Calu3 (cell line): ENCODE measurements around the gene CACNA1I. TPM values are rescaled to one million over a fixed set of nuclear protein-coding genes. Genes with fewer than 3 reads are reported as not detected.
"Not testable (repeated sequence)": the region's sequence is repeated elsewhere in the genome, so short reads cannot be mapped to it uniquely, and the experiment has no call there.

Experiments
- BruUV-seq: library from RNA; stranded (reverse); fragments of 400-500 nt; replicated peaks from 2 replicates; lab custom pipeline; 2021; lab: Mats Ljungman, UMichigan
- CTCF ChIA-PET: fragments of 300-600 bp; sonication (Branson Sonifier 250); formaldehyde crosslinking; loops from one replicate; lab custom pipeline; 2022; ENCODE audit warnings: antibody characterized with exemption; lab: Charles Lee
- DNase-seq: peaks from one replicate; pipeline ENCODE4 v3.0.0; 2022
- H3K27ac Mint-ChIP-seq: one replicate; pipeline ENCODE4 v1.8.0; 2022; ENCODE audit warnings: mixed read lengths; ENCODE audit not compliant: unreplicated experiment
- H3K27me3 Mint-ChIP-seq: one replicate; pipeline ENCODE4 v1.8.0; 2022; ENCODE audit warnings: mixed read lengths; ENCODE audit not compliant: unreplicated experiment
- H3K36me3 Mint-ChIP-seq: one replicate; pipeline ENCODE4 v1.8.0; 2022; ENCODE audit warnings: mild to moderate bottlenecking, moderate library complexity, mixed read lengths; ENCODE audit not compliant: insufficient read depth, unreplicated experiment
- H3K4me1 Mint-ChIP-seq: one replicate; pipeline ENCODE4 v1.8.0; 2022; ENCODE audit warnings: mild to moderate bottlenecking, low read depth, mixed read lengths; ENCODE audit not compliant: unreplicated experiment
- H3K4me3 Mint-ChIP-seq: one replicate; pipeline ENCODE4 v1.8.0; 2022; ENCODE audit warnings: mild to moderate bottlenecking, low read depth, moderate library complexity, mixed read lengths; ENCODE audit not compliant: unreplicated experiment
- H3K9me3 Mint-ChIP-seq: one replicate; pipeline ENCODE4 v1.8.0; 2022; ENCODE audit warnings: low read depth, mixed read lengths; ENCODE audit not compliant: unreplicated experiment
- CTCF ChIP-seq: fragments of 200-600 bp; IDR thresholded peaks from one replicate; pipeline ENCODE4 v1.8.0; 2022; ENCODE audit warnings: antibody characterized with exemption; ENCODE audit not compliant: unreplicated experiment
- intact Hi-C: fragments of 100-400 bp; cut with micrococcal nuclease; formaldehyde crosslinking; loops from one replicate; pipeline ENCODE4 v1.10.0; 2022; ENCODE audit not compliant: unreplicated experiment
- total RNA-seq: library from RNA; stranded (reverse); gene quantifications from 2 replicates; pipeline ENCODE4 v1.2.3, GENCODE V29; 2022

The CACNA1I gene
- total RNA-seq, 1 experiment from 2014 or later: 0.05 TPM

GRCh38 chr22:39731881-39732555 lies 161.5 kb downstream of the CACNA1I start:
- Mint-ChIP-seq H3K4me3 (no peak overlapping the region), H3K4me1 (no peaks in the 10 kb centered on the region), H3K27ac (no peak overlapping the region), H3K27me3 (peaks cover 84% of the 10 kb centered on the region), H3K36me3 (no peaks in the 10 kb centered on the region), H3K9me3 (no peaks in the 10 kb centered on the region)
- CTCF ChIA-PET: interaction anchor here (0.6 to 0.7 kb wide), 2 partner anchors 75 to 296 kb away, joined by 3 to 4 read pairs; no protein-coding TSS in a partner anchor
- intact Hi-C loops: no loop called here
- no TSS peak for BruUV-seq
- no peak for TF ChIP-seq CTCF
- no peak for DNase-seq

- Mint-ChIP-seq H3K9me3 (no peaks in the 10 kb centered on the region), H3K4me3 (no peak overlapping the region), H3K36me3 (no peaks in the 10 kb centered on the region), H3K27ac (no peak overlapping the region), H3K27me3 (peaks cover 84% of the 10 kb centered on the region), H3K4me1 (no peaks in the 10 kb centered on the region)
- CTCF ChIA-PET: no interaction called here
- intact Hi-C loops: no loop called here
- DNase-seq: no peak
- no peak for TF ChIP-seq CTCF
- BruUV-seq: no TSS peak
Observed at GRCh38 chr22:39732625-39733024, 162.1 kb downstream of the CACNA1I start.

GRCh38 chr22:39733191-39733590 lies 162.6 kb downstream of the CACNA1I start:
- Mint-ChIP-seq H3K9me3 (no peaks in the 10 kb centered on the region), H3K4me1 (no peaks in the 10 kb centered on the region), H3K27ac (no peak overlapping the region), H3K27me3 (peaks cover 84% of the 10 kb centered on the region), H3K36me3 (no peaks in the 10 kb centered on the region), H3K4me3 (no peak overlapping the region)
- CTCF ChIA-PET: interaction anchor here (0.5 kb wide), 1 partner anchor 372 kb away, joined by 5 read pairs; no protein-coding TSS in a partner anchor
- no peak for DNase-seq
- intact Hi-C loops: no loop called here
- BruUV-seq: no TSS peak
- no peak for TF ChIP-seq CTCF

- BruUV-seq, intact Hi-C loops, H3K4me1 Mint-ChIP-seq, H3K27ac Mint-ChIP-seq, DNase-seq, H3K36me3 Mint-ChIP-seq, H3K9me3 Mint-ChIP-seq, H3K4me3 Mint-ChIP-seq, CTCF ChIA-PET: not testable (repeated sequence)
- peaks cover 80% of the 10 kb centered on the region for H3K27me3 Mint-ChIP-seq
Observed at GRCh38 chr22:39734046-39734445, 163.5 kb downstream of the CACNA1I start.

- H3K4me1 Mint-ChIP-seq: no peaks in the 10 kb centered on the region
- no TSS peak for BruUV-seq
- DNase-seq: no peak
- H3K4me3 Mint-ChIP-seq: no peak overlapping the region
- CTCF ChIA-PET: no interaction called here
- no peak overlapping the region for H3K27ac Mint-ChIP-seq
- H3K36me3 Mint-ChIP-seq: no peaks in the 10 kb centered on the region
- TF ChIP-seq CTCF: no peak
- H3K9me3 Mint-ChIP-seq: peaks cover 2% of the 10 kb centered on the region
- intact Hi-C loops: no loop called here
- H3K27me3 Mint-ChIP-seq: peaks cover 75% of the 10 kb centered on the region
Observed at GRCh38 chr22:39734866-39735265, 164.3 kb downstream of the CACNA1I start.
